Endothelial cell of coronary artery (primary cell): ENCODE data around the gene RIT1. TPM values are rescaled to one million over a fixed set of nuclear protein-coding genes. Genes with fewer than 3 reads are reported as not detected.

ENCODE experiments used
- total RNA-seq: library from RNA; depleted of rRNA; stranded (reverse); fragments of >200 nt; gene quantifications from 2 replicates; pipeline ENCODE4 v1.2.3, GENCODE V29; 2014

The RIT1 gene, protein sequence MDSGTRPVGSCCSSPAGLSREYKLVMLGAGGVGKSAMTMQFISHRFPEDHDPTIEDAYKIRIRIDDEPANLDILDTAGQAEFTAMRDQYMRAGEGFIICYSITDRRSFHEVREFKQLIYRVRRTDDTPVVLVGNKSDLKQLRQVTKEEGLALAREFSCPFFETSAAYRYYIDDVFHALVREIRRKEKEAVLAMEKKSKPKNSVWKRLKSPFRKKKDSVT
- total RNA-seq, result 32.8 and 43.3 TPM in 2 replicates

DNA sequence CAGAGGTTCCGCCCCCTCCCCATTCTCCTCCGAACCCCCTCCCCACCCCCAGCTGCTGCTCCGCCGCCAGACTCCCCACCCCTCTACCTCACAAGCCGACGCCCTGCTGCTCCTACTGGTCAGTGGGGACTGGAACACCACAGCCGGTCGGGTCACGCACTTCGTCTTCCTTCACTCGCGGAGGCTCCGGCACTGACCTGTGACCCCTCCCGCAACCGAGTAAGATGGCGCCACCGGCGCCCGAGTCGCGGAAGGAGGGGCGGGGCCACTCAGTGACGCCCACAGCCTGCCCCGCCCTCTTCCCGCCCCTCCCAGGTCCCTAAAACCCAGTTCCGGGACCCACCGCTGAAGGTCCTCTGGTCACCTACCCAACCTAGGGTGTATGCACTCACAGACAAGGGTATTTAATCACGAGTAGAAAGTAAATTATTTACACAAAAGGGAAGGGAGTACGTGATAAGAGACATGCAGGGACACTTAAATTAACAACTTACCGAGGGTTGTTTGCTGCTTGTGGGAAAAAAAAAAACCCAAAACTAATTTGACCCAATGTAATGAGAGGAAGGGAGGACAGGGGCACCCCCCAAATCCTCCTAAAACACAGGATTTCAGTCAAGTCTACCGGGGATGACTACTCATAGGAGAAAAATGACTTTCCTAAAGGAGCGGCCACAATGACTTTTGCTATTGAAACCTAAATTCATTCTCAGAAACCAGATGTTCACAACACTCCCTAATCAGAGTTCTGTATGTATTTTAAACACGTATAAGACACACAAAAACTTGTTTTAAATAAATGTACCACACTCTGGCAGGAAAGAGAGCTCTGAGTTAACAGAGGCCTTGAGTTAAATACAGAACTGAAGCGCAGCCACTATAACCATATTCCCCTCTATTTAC is at the start of gene RIT1:
Gene RIT1 (minus strand): TSS at position 194 of the 900 bp plus-strand sequence. CDS start 588 bp downstream, outside the sequence.

DNA sequence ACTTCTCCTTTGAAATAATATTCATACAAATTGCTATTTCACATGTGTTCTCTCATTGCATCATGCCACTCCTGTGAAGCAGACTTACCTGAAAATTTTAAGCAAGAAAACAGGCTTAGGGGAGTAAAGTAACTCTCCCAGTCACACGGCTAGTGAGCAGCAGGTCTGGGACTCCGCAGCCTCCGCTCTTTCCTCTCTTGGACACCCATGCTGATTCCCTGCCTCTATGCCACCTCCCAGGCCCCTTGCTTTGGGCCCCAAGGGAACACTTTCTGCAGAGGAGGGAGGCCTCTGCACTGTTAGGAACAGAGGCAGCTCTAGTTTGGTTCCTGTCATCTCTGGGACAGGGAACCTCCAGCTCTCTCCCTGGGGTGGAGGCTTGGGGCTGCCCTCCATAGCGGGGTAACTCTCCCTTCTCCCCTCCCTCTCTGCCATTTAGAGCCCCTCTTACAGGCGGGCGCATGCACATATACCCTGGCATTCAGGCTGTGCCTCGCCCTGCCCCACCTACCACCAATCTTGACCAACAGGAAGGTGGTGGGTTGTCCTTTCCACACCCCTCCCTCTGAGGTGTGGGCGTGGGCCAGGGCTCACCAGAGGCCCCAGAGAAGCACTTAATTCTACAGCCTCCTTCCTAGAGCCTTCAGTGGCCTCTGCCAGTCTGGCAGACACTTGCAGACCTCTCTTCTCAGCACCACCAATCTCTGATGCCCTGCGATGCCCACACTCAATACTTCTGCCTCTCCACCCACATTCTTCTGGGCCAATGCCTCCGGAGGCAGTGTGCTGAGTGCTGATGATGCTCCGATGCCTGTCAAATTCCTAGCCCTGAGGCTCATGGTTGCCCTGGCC is 30.1 kb upstream of the RIT1 start, which contains the start of gene RXFP4:
Gene RXFP4 (plus strand): TSS at position 646 of the 852 bp plus-strand sequence. CDS start 72 bp downstream, at position 718.

DNA sequence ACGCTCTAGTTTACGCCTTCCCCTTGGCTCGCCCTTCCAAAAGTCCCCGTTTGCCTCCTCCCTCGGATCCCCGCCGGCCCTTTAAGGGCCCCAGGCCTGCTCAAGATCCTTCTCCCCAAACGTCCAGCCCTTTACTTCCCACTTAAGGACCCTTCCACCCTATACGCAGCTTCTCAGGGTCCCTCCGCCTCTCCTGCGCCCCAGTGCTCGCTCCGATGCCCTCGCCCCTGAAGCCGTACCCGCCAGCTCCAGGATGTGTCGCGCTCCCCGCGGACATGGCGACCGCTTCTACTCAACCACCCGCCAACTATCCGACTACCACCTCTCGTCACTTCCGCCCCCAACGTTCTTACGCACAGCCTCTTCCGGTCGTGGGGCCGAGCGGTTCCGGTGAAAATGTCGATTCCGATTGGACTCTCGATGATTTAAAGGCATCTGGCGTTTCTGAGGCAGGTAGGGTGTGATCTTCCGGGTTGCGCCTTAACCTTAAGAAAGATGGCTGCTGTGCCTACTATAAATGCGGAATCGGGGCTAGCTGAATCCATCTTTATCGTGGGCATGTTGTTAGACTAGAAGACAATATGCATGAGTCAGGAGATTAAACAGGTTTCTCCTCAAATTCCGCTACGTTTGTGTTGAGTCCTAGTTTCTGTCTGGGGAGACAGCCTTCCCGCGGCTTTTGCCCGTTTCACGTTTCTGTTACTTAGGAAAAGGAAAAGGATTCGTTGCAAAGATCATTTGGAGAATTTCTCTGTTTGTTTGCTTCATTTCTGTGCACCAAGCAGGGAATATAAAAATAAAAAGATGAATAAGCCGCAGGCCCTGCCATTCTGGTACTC is 23.2 kb upstream of the RIT1 start, which contains the start of gene KHDC4:
Gene KHDC4 (minus strand): TSS at position 317 of the 839 bp plus-strand sequence. CDS start 40 bp downstream, at position 277.

DNA sequence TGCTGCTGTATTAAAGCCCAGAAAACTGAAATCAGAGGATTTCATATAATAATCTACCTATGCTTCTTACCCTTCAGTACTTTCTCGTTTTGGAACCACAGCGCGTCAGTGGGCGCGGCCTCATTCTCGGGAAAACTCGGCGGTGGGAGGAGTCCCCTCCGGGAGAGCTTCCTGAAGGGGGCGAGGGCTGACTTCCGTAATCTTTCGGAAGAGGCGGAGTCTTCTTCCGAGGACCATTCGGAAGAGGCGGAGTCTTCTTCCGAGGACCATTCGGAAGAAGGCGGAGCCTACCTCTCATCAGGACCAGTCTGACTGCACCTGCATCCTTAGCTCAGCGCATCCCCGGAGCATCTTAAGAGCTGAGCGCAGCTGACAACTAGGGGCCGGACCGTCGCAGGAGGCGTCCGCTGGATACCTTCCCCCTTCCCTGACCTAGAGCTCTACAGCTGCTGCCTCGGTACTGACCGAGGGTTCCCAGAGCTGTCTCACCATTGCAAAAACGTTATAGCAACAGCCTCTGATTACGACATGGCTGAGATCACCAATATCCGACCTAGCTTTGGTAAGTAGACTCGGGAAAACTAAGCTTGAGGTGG is 51.8 kb downstream of the RIT1 start, which contains the start of gene SYT11:
Gene SYT11 (plus strand): TSS at position 334 of the 596 bp plus-strand sequence. CDS start 195 bp downstream, at position 529.

DNA sequence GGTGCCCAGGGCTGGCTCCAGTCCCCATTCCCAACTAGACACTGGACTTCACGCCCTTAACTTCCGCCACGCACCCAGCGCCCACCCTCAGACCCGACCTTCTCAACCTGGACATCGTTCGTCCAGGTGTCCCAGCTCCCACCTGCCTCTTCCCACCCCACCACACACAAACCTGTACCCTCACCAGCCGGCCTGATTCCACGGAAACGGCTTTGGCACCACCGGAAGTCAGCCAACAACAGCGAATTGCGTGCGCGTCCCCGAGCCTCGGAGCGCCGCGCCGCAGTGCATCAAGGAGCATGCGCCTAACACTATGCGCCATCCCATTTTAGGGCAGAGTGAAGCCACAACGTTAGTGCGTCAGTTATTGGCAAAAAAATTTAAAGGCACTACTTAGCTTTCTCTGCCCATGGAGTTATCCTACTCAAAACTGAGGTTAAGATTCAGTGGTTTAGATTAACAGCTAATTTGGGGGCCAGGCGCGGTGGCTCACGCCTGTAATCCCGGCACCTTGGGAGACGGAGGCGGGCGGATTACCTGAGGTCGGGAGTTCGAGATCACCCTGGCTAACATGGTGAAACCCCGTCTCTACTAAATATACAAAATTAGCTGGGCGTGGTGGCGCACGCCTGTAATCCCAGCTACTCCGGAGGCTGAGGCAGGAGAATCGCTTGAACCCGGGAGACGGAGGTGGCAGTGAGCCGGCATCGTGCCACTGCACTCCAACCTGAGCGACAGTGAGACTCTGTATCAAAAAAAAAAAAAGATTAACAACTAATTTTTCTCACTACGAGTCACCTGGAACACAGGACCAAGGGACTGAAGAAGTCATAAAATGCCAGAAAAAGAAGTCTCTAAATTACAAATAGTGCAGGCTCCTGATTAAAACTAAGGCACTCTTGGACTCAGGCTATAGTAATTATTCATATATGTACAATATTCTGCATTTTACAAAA is 53.9 kb downstream of the RIT1 start, which contains the start of gene GON4L:
Gene GON4L (minus strand): TSS at position 240 of the 956 bp plus-strand sequence. CDS start 3,434 bp downstream, outside the sequence.

Other genes with a start within 250 kb of the RIT1 start
- gene YY1AP1, start 222.6 kb downstream of the RIT1 start, total RNA-seq, result 26.4 and 39.2 TPM in 2 replicates
- 43.9 and 54.4 TPM in 2 replicates for gene DAP3, start 222.3 kb downstream of the RIT1 start, total RNA-seq
- gene GON4L, start 54.1 kb downstream of the RIT1 start, total RNA-seq, result 22.0 and 34.3 TPM in 2 replicates
- gene SYT11, start 51.8 kb downstream of the RIT1 start, total RNA-seq, result 29.9 and 30.9 TPM in 2 replicates
- gene KHDC4, start 23.1 kb upstream of the RIT1 start, total RNA-seq, result 17.9 and 26.4 TPM in 2 replicates
- not detected in 2 replicates for gene RXFP4, start 30.3 kb upstream of the RIT1 start, total RNA-seq
- 95.6 and 120 TPM in 2 replicates for gene ARHGEF2, start 67.2 kb upstream of the RIT1 start, total RNA-seq
- gene SSR2, start 109.6 kb upstream of the RIT1 start, total RNA-seq, result 278 and 411 TPM in 2 replicates
- 17.2 and 17.4 TPM in 2 replicates for gene UBQLN4, start 142.4 kb upstream of the RIT1 start, total RNA-seq
- gene LAMTOR2, start 143.4 kb upstream of the RIT1 start, total RNA-seq, result 71.8 and 96.3 TPM in 2 replicates
- gene RAB25, start 149.8 kb upstream of the RIT1 start, total RNA-seq, result not detected in 2 replicates
- 5.6 and 12.3 TPM in 2 replicates for gene MEX3A, start 171.1 kb upstream of the RIT1 start, total RNA-seq
- gene LMNA, start 203.4 kb upstream of the RIT1 start, total RNA-seq, result 737 and 1,090 TPM in 2 replicates
- 0.27 and 0.56 TPM in 2 replicates for gene SEMA4A, start 242.2 kb upstream of the RIT1 start, total RNA-seq